HG02763 (cell line): ENCODE data around the gene KMT2C.
"Not testable (repeated sequence)": the region's sequence is repeated elsewhere in the genome, so short reads cannot be mapped to it uniquely, and the experiment has no call there.

Source experiments
- ATAC-seq: cut with Tn5 transposase; IDR thresholded peaks from one replicate; pipeline ENCODE4 v1.9.1; 2021; ENCODE audit warnings: mild to moderate bottlenecking, moderate library complexity; ENCODE audit not compliant: unreplicated experiment

The KMT2C gene

GRCh38 chr7:152363798-152364197 is 72.0 kb downstream of the KMT2C start:
- ATAC-seq: no peak

GRCh38 chr7:152362128-152362926 is 73.5 kb downstream of the KMT2C start:
- ATAC-seq: no peak

GRCh38 chr7:152355474-152356057 is 80.2 kb downstream of the KMT2C start:
- ATAC-seq: no peak

GRCh38 chr7:152354061-152354460 is 81.7 kb downstream of the KMT2C start:
- no peak for ATAC-seq

- ATAC-seq: not testable (repeated sequence)
Observed at GRCh38 chr7:152353281-152353680, 82.5 kb downstream of the KMT2C start.

- not testable (repeated sequence) for ATAC-seq
Observed at GRCh38 chr7:152351747-152352146, 84.1 kb downstream of the KMT2C start.

GRCh38 chr7:152351168-152351567 is 84.6 kb downstream of the KMT2C start:
- no peak for ATAC-seq

GRCh38 chr7:152347888-152348287 is 87.9 kb downstream of the KMT2C start:
- ATAC-seq: no peak

GRCh38 chr7:152344253-152344652 is 91.5 kb downstream of the KMT2C start:
- ATAC-seq: no peak

- no peak for ATAC-seq
Observed at GRCh38 chr7:152342796-152343195, 93.0 kb downstream of the KMT2C start.

GRCh38 chr7:152341914-152342236 is 93.9 kb downstream of the KMT2C start:
- ATAC-seq: no peak

- no peak for ATAC-seq
Observed at GRCh38 chr7:152341039-152341913, 94.5 kb downstream of the KMT2C start.

GRCh38 chr7:152340161-152340560 is 95.6 kb downstream of the KMT2C start:
- ATAC-seq: no peak

- no peak for ATAC-seq
Observed at GRCh38 chr7:152338561-152338960, 97.2 kb downstream of the KMT2C start.

- ATAC-seq: peak; percentile 59
Observed at GRCh38 chr7:152336754-152337368, 98.9 kb downstream of the KMT2C start.

GRCh38 chr7:152335900-152336571 is 99.8 kb downstream of the KMT2C start:
- ATAC-seq: no peak

GRCh38 chr7:152333134-152333533 is 102.7 kb downstream of the KMT2C start:
- ATAC-seq: no peak

- no peak for ATAC-seq
Observed at GRCh38 chr7:152330827-152331226, 105.0 kb downstream of the KMT2C start.

- no peak for ATAC-seq
Observed at GRCh38 chr7:152329469-152329868, 106.3 kb downstream of the KMT2C start.

- no peak for ATAC-seq
Observed at GRCh38 chr7:152328234-152328633, 107.6 kb downstream of the KMT2C start.

GRCh38 chr7:152315845-152316244 is 120.0 kb downstream of the KMT2C start:
- no peak for ATAC-seq
